NCI-H524 (cell line): ENCODE results near the gene ANP32A.

Experiments used
- DNase-seq, 2 experiments: peaks; one replicate each; lab custom pipeline; 2025; lab: John Stamatoyannopoulos, UW

ANP32A gene

GRCh38 chr15:68797599-68798345 lies 22.9 kb downstream of the ANP32A start:
- no peak for DNase-seq

GRCh38 chr15:68797191-68797590 lies 23.5 kb downstream of the ANP32A start:
- DNase-seq, result no peak

GRCh38 chr15:68796576-68796975 lies 24.1 kb downstream of the ANP32A start:
- no peak for DNase-seq

- no peak for DNase-seq
Observed at GRCh38 chr15:68795298-68795848, 25.3 kb downstream of the ANP32A start.

DNA sequence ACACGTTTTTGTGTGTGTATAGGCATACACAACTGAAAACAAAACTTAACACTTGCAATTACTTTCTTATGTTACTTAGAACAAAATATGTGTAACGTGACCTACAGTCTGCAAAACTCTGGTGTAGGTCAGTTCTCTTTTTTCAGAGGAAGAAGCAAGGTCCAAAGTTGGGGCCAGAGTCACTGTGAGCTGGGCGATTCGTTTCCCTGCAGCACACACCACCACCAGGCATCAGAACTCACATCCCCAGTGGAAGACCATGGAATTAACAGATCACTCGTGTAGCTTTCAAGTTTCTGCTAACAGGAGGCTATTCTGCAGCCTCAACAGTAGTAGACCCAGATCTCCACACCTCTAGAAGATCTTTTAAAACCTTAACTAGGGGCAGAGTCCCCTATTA lies 25.8 kb downstream of the ANP32A start:
- no peak for DNase-seq

DNA sequence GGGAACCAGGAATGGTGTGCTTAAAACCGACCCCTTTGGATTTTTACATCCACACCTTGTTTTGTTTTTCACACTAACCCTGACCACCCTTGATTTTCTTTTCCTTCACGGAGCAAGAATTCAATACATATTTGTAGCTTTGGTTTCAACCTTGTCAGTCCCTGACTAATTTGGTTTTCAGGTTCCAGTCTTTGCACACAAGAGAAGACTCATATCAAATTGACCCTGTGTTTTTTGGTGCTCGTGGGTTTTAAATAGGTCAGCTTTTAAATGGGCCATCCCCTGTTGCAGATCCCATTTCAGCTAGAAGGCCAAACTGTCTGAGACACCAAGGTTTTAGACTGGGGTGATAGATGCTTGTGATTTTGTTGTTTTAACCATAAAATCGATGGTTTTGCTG lies 26.4 kb downstream of the ANP32A start:
- no peak for DNase-seq

- DNase-seq, result no peak
Observed at GRCh38 chr15:68793776-68794175, 26.9 kb downstream of the ANP32A start.

DNA sequence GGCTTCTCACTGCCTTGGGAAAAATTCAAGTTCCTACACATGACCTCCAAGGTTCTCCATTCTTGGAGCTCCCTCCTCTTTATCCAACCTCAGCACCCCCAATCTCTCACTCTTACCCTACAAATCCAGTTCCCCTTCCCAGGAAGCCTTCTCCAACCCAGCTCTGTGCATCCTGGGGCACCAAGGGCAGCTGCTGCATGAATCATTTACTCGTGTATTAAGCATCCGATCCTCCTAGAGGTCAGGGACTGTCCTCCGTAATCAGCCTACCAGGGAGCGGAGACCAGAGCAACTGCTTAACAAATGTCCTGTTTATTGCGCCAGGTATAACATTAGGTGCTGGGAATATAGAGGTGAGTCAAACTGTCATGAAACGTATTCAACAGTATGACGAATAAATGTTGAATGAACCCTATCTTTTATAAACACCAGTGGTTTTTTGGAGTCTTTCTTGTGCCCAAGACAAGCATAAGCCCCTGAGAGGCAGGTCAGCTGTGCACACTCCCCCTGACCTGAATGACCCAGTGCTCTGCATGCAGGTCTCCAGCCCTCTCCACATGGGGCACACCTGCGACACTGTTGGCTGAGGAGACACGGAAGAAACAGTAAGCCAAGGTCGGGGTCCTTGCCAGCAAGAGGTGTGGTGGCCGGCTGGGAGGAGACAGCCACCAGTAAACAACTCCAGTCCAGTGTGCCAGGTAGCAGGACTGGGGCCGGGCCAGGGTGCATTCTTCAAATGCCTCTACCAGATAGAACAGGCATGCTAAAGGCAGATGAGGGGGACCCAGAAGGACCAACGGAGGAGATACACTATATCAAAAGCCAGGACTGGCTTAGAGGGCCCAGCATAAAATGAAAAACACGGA lies 27.6 kb downstream of the ANP32A start:
- no peak for DNase-seq

DNA sequence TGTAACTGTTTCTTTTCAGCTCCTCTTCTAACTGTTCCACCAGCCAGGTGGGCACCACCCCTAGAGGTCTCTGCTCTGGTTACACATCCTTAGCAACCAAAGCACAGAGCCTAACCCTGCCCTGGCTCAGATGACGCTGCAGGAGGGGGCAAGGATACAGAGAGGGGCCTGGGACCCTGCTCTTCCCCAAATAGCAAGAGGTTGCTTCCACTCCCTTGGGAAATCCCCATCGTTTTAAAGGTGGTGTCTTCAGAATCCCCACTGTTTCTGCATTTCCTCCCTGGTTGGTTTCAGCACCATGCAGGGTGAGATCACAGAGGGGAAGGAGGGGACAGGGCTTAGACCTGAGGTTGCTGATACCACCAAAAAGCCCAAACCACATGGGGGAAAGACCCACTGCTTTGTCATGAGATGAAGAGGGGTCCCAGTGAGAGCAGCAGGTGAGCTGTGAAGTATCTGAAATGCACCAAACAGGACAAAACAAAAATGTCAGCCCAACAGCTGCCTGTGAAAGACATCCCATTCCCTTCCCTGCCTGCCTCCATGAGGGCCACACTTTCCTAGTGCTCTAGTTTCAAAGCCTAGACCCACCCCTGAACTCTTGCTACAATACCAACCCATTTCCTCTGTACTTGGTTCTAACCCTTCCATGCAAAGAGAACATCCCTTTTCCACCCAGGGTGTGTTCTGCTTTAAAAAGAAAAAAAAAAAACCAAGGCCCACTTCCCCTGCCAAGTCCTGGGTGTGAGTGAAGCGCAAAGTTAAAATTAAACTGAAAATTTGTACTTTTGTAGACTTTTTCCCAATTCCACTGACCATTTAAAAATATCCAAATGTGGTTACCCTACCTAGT lies 29.0 kb downstream of the ANP32A start:
- DNase-seq, result no peak

DNA sequence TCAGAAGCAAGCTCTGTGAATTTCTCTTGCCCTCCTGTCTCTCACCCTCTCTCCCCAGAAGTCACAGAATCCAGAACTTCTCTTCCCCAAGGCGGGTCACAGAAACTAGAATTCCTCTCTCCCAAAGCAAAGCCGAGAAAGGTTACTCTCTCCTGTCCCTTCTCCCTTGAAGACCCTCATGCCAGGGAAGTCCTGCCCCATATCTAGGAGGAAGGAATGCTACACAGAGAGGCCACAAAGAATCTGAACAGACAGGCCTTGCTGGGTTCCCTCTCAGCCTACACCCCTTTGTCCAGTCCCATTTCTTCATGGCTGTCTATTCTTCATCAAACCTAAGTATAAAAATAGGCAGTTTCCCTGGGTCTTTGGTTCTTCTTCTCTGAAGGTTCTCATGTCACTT lies 29.8 kb downstream of the ANP32A start:
- no peak for DNase-seq

GRCh38 chr15:68790242-68790575 lies 30.5 kb downstream of the ANP32A start:
- no peak for DNase-seq

GRCh38 chr15:68789534-68790241 lies 31.0 kb downstream of the ANP32A start:
- DNase-seq, result no peak

- no peak for DNase-seq
Observed at GRCh38 chr15:68789091-68789490, 31.6 kb downstream of the ANP32A start.

DNA sequence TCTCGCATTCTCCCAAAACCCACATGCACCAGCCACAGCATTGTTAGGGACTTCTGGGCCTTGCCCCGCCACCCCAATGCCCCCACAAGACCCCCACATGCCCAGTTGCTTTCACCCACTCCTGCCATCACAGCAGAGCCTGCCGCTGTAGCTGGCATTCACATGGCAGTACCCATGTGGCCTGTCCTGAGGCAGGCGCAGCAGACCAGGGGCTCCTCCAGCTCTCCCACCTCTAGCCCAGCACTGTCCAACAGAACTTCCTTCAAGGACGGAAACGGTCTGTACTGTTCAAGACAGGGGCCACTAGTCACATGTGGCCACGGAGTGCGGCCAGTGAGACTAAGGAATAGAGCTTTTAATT lies 32.5 kb downstream of the ANP32A start:
- DNase-seq, result no peak

GRCh38 chr15:68787609-68788263 lies 33.0 kb downstream of the ANP32A start:
- DNase-seq, result no peak

DNA sequence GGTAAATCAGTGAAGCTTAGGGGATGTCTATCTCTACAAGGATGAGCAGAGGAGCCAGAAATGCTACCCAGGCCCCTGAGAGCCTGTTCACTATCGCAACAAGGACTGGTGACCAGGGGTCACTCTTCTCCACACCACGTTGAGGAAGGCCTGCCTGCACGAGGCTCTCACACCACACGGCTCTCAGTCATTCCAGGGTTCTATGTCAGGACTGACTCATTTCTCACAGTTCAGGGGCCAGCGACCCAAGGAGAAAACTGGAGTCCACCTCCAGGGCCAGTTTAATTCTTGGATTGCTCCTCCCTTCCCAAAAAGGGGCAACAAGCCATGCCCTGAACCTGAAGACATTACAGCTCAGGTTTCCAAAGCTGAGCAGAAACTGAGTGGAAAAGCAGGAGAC lies 33.9 kb downstream of the ANP32A start:
- DNase-seq, result no peak

DNA sequence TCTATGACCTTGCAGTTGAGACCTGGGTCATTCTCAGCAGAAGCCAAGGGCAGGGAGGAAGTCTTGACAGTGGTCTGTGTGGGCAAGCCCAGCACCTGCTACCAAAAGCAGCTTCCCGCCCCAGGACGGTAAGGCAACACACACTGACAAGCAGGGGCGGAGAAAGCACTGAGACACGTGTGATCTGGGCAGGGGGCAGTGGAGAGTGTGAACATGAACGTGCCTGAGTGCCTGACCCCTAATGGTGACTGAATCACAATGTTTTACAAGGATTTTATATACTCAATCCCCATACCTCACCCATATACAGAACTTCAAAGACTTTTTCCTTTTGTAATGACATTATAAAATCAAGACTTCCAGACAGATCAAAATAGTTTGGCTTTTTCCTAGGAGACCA lies 35.2 kb downstream of the ANP32A start:
- DNase-seq, result no peak

DNA sequence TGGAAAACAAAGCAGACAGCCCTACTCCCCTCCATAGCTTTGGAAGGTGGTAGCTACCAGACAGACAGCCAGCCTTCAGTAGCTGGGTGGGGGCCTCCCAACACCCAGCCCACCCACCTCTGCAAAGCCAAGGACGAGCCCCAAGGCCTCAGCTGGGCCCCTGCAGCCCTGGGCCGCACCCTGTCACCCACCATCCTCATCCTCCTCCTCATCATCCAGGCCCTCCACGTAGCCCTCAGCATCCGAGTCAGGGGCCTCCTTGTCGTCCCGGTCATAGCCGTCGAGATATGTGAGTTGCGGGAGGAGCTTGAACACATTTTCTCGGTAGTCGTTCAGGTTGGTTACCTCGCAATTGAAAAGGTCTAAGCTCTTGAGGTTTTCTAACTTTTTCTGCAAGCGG lies 36.5 kb downstream of the ANP32A start:
- no peak for DNase-seq

GRCh38 chr15:68783226-68784058 lies 37.3 kb downstream of the ANP32A start:
- peak in 1 of 2 experiments; percentile 43 for DNase-seq

DNA sequence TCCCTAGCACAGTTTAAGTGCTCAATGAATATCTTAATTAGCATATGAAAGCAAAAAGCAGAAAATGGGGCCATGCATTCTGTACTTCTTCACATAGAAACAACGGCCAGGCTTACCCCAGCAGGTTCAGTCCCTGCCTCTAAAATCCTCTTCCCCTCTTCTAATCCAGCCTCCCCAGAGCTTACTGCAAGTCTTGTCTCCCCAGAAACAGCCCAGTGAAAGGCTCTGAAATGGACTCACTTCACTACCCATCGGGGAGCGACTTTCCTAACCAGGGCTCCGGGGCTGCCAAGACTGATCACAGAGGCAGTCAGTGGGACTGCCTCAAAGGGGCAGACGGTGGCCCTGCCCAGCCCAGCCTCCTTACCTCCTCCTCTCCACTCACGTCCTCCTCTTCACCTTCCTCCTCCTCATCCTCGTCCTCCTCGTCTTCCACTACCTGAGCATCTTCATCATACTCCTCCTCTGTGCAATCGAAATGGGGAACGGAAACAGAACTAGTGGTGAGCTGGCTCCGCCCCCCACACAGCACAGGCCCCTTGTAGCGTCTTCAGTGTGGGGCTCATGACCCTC lies 38.0 kb downstream of the ANP32A start:
- DNase-seq, result no peak
